VCaP (cell line): ENCODE measurements around the gene ADAM8.

ENCODE experiments used
- H3K27ac ChIP-seq: fragments of 450-650 bp; 2 replicates; pipeline ENCODE4 v1.5.1; 2017
- CTCF ChIP-seq: fragments of 450-650 bp; conservative IDR thresholded peaks from 2 replicates; pipeline ENCODE4 v1.5.1; 2017; ENCODE audit warnings: mild to moderate bottlenecking, moderate library complexity

ADAM8 gene

DNA sequence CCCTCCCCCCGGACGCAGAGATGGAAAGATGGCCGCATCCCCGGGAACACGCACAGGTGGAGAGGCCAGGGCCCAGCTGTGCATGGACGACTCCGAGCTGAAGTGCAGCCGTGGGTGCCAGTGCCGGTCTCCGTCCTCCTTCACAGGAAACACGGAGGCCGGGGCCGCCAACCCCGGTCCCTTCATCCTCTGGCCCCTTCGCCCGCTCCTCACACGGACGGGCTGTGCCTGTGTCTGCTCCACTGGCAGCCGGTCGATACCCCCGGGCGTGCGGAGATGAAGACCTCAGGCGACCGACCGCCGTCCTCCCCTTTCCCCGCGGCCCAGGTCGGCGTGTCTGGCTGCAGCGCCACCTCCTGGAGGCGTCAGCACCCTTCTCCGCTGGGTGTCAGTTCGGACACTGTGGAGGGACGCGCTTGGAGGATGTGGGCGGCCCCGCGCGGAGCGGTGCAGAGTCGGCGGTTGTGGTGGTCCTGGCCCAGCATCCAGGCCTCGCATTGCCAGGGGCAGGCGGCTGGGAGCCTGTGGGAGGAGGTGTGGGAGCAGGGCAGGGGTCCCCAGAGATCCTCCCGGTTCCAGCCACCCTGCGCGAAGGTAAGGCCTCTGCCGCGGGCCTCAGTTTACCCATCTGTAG is 41.9 kb upstream of the ADAM8 start:
- H3K27ac ChIP-seq = peak overlapping the region; percentile 52; the same call in 1 of the 2 replicates
- peak; percentile 83 for TF ChIP-seq CTCF

- TF ChIP-seq CTCF = no peak
- H3K27ac ChIP-seq = no peak overlapping the region
Measured at GRCh38 chr10:133316732-133317131, 40.1 kb upstream of the ADAM8 start.

DNA sequence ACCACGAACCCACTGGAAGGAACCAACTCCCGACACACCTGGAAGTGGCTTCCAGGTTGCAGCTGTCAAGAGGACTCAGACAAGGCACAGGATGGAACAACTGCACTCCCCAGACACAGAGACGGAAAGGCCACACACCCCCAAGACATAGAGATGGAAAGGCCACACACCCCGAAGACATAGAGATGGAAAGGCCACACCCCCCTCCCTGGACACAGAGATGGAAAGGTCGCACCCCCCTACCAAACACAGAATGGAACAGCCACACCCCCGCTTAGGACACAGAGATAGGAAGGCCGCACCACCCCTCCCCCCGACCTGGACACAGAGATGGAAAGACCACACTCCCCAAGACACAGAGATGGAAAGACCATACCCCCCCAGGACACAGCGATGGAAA is 39.6 kb upstream of the ADAM8 start:
- H3K27ac ChIP-seq = no peak overlapping the region

GRCh38 chr10:133315847-133316246 is 39.2 kb upstream of the ADAM8 start:
- H3K27ac ChIP-seq = no peak overlapping the region
- TF ChIP-seq CTCF = no peak

More for the DNA sequence above, 39.6 kb upstream of the ADAM8 start:
- TF ChIP-seq CTCF = no peak

- no peak overlapping the region for H3K27ac ChIP-seq
- no peak for TF ChIP-seq CTCF
Measured at GRCh38 chr10:133314911-133315310, 38.2 kb upstream of the ADAM8 start.

DNA sequence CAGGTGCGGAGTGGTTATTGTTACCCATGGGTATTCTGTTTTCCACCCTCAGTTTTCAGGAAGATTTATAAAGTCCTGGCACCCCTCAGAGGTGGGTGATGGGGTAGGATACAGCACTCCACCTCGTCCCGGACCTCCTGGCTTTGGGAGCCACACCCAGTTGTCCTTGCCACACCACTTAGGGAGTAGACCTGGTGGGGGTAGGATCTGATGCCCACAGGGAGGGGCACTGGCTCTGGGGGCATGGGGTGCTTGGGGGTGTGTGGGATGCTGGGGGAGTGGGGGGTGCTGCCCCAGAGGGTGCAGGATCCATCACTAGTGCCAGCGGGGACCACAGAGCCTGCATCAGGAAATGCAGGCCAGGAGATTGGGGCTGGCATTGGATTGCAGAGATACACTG is 36.5 kb upstream of the ADAM8 start:
- no peak for TF ChIP-seq CTCF

GRCh38 chr10:133312769-133313145 is 36.1 kb upstream of the ADAM8 start:
- H3K27ac ChIP-seq = no peak overlapping the region
- no peak for TF ChIP-seq CTCF

More for the DNA sequence above, 36.5 kb upstream of the ADAM8 start:
- no peak overlapping the region for H3K27ac ChIP-seq
